K562 (cell line): ENCODE results near the gene KTN1. TPM values are rescaled to one million over a fixed set of nuclear protein-coding genes. Genes with fewer than 3 reads are reported as not detected.

Source experiments
- ATAC-seq: fragments of 200-7000 bp; cut with Tn5 transposase; 3 replicates; pipeline ENCODE4 v1.9.1; 2020; ENCODE audit warnings: moderate library complexity
- BruUV-seq: library from RNA; stranded (reverse); fragments of 400-500 nt; replicated peaks from 2 replicates; lab custom pipeline; 2021; lab: Mats Ljungman, UMichigan
- CTCF ChIA-PET: fragments of 300-600 bp; formaldehyde crosslinking; extraction: SDS; loops from one replicate; lab custom pipeline; 2021; ENCODE audit warnings: low intra/inter-chr PET ratio; lab: Yijun Ruan, JAX
- POLR2A ChIA-PET: fragments of 300-600, 350-650 bp; sonication (Branson Sonifier 250); formaldehyde crosslinking; extraction: SDS; loops from one replicate; lab custom pipeline; 2021; ENCODE audit warnings: antibody characterized with exemption, inconsistent platforms; lab: Yijun Ruan, JAX
- DNase-seq, 4 experiments: peaks; one replicate each; pipeline versions ENCODE4 v3.0.0 to v3.0.0-alpha.2; 2011 to 2018; ENCODE audit warnings: low spot score in 3 of 4, mixed read lengths in 3 of 4; ENCODE audit errors: extremely low read depth in 1 of 4
- FAIRE-seq: peaks from 2 replicates; lab custom pipeline; 2011; peaks lifted over from hg19 to GRCh38; lab: Jason Lieb, UNC
- H2AFZ ChIP-seq: 2 replicates; pipeline ENCODE4 v1.6.0; 2011; ENCODE audit warnings: low read depth, low read length, control low read depth, inconsistent platforms
- H3K27ac ChIP-seq: fragments of 200-600 bp; 3 replicates; pipeline ENCODE4 v1.8.0; 2011; ENCODE audit warnings: low read depth, mild to moderate bottlenecking, control low read depth, inconsistent platforms, low read length, moderate library complexity, mixed read lengths; ENCODE audit errors: extremely low read depth
- H3K27me3 ChIP-seq, 2 experiments: fragments of 300-600 bp in 1 of 2; 2 replicates in 1 of 2; 3 replicates in 1 of 2; pipeline versions ENCODE4 v1.6.0 to v1.8.0; 2011; ENCODE audit warnings: inconsistent platforms in 2 of 2, low read length in 2 of 2, mild to moderate bottlenecking in 1 of 2, mixed read lengths in 1 of 2, moderate library complexity in 1 of 2; ENCODE audit not compliant: control insufficient read depth in 2 of 2, insufficient read depth in 2 of 2
- H3K36me3 ChIP-seq: fragments of 300-600 bp; 3 replicates; pipeline ENCODE4 v1.8.0; 2011; ENCODE audit warnings: mild to moderate bottlenecking, low read length, inconsistent platforms; ENCODE audit not compliant: control insufficient read depth, insufficient read depth
- H3K4me1 ChIP-seq, 2 experiments: fragments of 200-600 bp in 1 of 2; replicated peaks in 1 of 2; 2 replicates in 1 of 2; 3 replicates in 1 of 2; pipeline versions ENCODE4 v1.5.1 to v1.8.0; 2011; ENCODE audit warnings: inconsistent platforms in 2 of 2, low read length in 2 of 2, mild to moderate bottlenecking in 1 of 2, mixed read lengths in 1 of 2, moderate library complexity in 1 of 2; ENCODE audit not compliant: control insufficient read depth in 2 of 2, insufficient read depth in 2 of 2
- H3K4me2 ChIP-seq: 2 replicates; pipeline ENCODE4 v1.6.1; 2011; ENCODE audit warnings: low read length, control low read depth, inconsistent platforms, mixed read lengths; ENCODE audit not compliant: insufficient read depth
- H3K4me3 ChIP-seq: fragments of 200-600 bp; sonication (generic), shearing (Covaris generic); 2 replicates; pipeline ENCODE4 v1.5.1; 2016; ENCODE audit warnings: control low read depth, inconsistent platforms
- H3K79me2 ChIP-seq: fragments of 200-600 bp; 3 replicates; pipeline ENCODE4 v1.8.0; 2011; ENCODE audit warnings: low read length, inconsistent platforms; ENCODE audit not compliant: control insufficient read depth, insufficient read depth
- H3K9ac ChIP-seq, 2 experiments: 2 replicates each; pipeline versions ENCODE4 v1.6.0 to v1.6.1; 2011; ENCODE audit warnings: low read depth in 2 of 2, low read length in 2 of 2, control low read depth in 1 of 2, inconsistent platforms in 1 of 2, mild to moderate bottlenecking in 1 of 2, mixed read lengths in 1 of 2; ENCODE audit not compliant: insufficient read depth in 1 of 2
- H3K9me1 ChIP-seq: one replicate; pipeline ENCODE4 v1.6.0; 2011; ENCODE audit warnings: inconsistent platforms, mild to moderate bottlenecking, low read length, moderate library complexity; ENCODE audit not compliant: control insufficient read depth, insufficient read depth
- H3K9me3 ChIP-seq: replicated peaks from 2 replicates; pipeline ENCODE4 v1.5.1; 2011; ENCODE audit warnings: low read depth, low read length, inconsistent platforms; ENCODE audit not compliant: control insufficient read depth, insufficient read depth
- H4K20me1 ChIP-seq: replicated peaks from 2 replicates; pipeline ENCODE4 v1.6.1; 2011; ENCODE audit warnings: low read length, inconsistent platforms, mixed read lengths; ENCODE audit not compliant: control insufficient read depth, insufficient read depth
- BRCA1 ChIP-seq, 2 experiments: fragments of 450-650 bp in 1 of 2; sonication (generic) in 1 of 2; formaldehyde crosslinking in 1 of 2; IDR thresholded peaks; 2 replicates each; pipeline versions ENCODE4 v1.5.0 to v1.6.1; 2017 to 2020; ENCODE audit warnings: mild to moderate bottlenecking in 1 of 2, missing genetic modification reagents in 1 of 2
- CHD4 ChIP-seq: fragments of 200-600 bp; sonication (generic); IDR thresholded peaks from 3 replicates; pipeline ENCODE4 v1.6.1; 2012; ENCODE audit warnings: low read depth, mild to moderate bottlenecking, mixed read lengths, low read length, inconsistent platforms; ENCODE audit not compliant: insufficient read depth, insufficient replicate concordance, poor library complexity, severe bottlenecking
- GTF2F1 ChIP-seq: IDR thresholded peaks from 2 replicates; pipeline ENCODE4 v1.6.1; 2011; ENCODE audit warnings: low read depth, low read length, improper control_type of control experiment
- LCOR ChIP-seq: sonication (generic); formaldehyde crosslinking; IDR thresholded peaks from 2 replicates; pipeline ENCODE4 v1.8.0; 2022; ENCODE audit warnings: mild to moderate bottlenecking, missing genetic modification reagents
- LEF1 ChIP-seq: fragments of 450-650 bp; IDR thresholded peaks from 2 replicates; pipeline ENCODE4 v1.6.1; 2016; ENCODE audit warnings: mild to moderate bottlenecking
- NR3C1 ChIP-seq: sonication (generic); formaldehyde crosslinking; IDR thresholded peaks from 2 replicates; pipeline ENCODE4 v1.8.1; 2022; ENCODE audit warnings: missing genetic modification reagents
- RB1 ChIP-seq: fragments of 450-650 bp; IDR thresholded peaks from 2 replicates; pipeline ENCODE4 v1.6.1; 2017; ENCODE audit warnings: low read depth, mild to moderate bottlenecking
- SRSF9 ChIP-seq: fragments of 200-400 bp; formaldehyde crosslinking; IDR thresholded peaks from 2 replicates; pipeline ENCODE4 v1.6.1; 2017; ENCODE audit warnings: low read depth, low read length, borderline replicate concordance
- TEAD4 ChIP-seq, 2 experiments: sonication (generic) in 1 of 2; formaldehyde crosslinking in 1 of 2; IDR thresholded peaks; 2 replicates each; pipeline versions ENCODE4 v1.6.1 to v1.8.0; 2012 to 2022; ENCODE audit warnings: borderline replicate concordance in 1 of 2, inconsistent platforms in 1 of 2, low read length in 1 of 2, mild to moderate bottlenecking in 1 of 2, missing genetic modification reagents in 1 of 2
- ZBTB2 ChIP-seq: fragments of 450-650 bp; IDR thresholded peaks from 2 replicates; pipeline ENCODE4 v1.6.1; 2016; ENCODE audit warnings: antibody characterized with exemption
- WGBS: fragments of 100-300 bp; shearing (Covaris generic); methylation state at CpG from one replicate; pipeline ENCODE4 v1.1.6; 2016; ENCODE audit warnings: low coverage, mixed read lengths; ENCODE audit not compliant: insufficient coverage; ENCODE audit errors: missing lambda C conversion rate; 5-methylcytosine and 5-hydroxymethylcytosine counted together
- in situ Hi-C: fragments of 300-500 bp; cut with MboI; formaldehyde crosslinking; loops from 4 replicates; pipeline ENCODE4 v1.15.0; 2018; ENCODE audit warnings: inconsistent platforms, mixed read lengths
- intact Hi-C: fragments of 100-400 bp; cut with micrococcal nuclease; formaldehyde crosslinking; loops from 2 replicates; pipeline ENCODE4 v1.14.2; 2022
- polyA plus RNA-seq, 8 experiments: library from polyadenylated mRNA; depleted of rRNA in 4 of 8; stranded (reverse) in 5 of 8; unstranded in 3 of 8; fragments of >200 nt; fragmentation: Nextera tagmentation in 2 of 8; fragmentation: Illumina TruSeq in 1 of 8; extraction: Ambion mirVana in 2 of 8; extraction: Trizol in 1 of 8; gene quantifications; 2 replicates each; pipeline versions ENCODE4 v1.2.1 to v1.2.3, GENCODE V29; 2011 to 2014; ENCODE audit warnings: inconsistent platforms in 1 of 8, missing spikeins in 1 of 8
- total RNA-seq, 7 experiments: library from RNA; depleted of rRNA in 6 of 7; stranded (reverse); fragments of >200 nt in 6 of 7; fragmentation: Illumina TruSeq in 2 of 7; extraction: Trizol in 2 of 7; gene quantifications; 2 replicates each; pipeline versions ENCODE4 v1.2.1 to v1.2.3, GENCODE V29; 2011 to 2021; ENCODE audit warnings: low replicate concordance in 1 of 7

The KTN1 gene
- total and polyA plus RNA-seq, 9 of the 15 experiments (the other 6 are each of a cell fraction or from before 2014, with no cell fraction given), result 34.8 to 120 (median 63.6) TPM

- TF ChIP-seq LCOR (no peak), CHD4 (no peak), LEF1 (no peak), ZBTB2 (peak; percentile 33; the same call in 1 of the 2 replicates)
These were observed at the start of gene KTN1 (continued) for GRCh38 chr14:55579724-55580469.

- CTCF ChIA-PET, result no interaction called here
- Histone ChIP-seq H3K9me1 (no peaks in the 10 kb centered on the region), H3K4me3 (no peak overlapping the region), H4K20me1 (no peaks in the 10 kb centered on the region), H3K4me2 (no peak overlapping the region), H3K27me3 (peaks cover 0 to 5% of the 10 kb centered on the region in 2 experiments; a peak in 1 of 5 replicates), H3K4me1 (no peaks in the 10 kb centered on the region), H3K36me3 (no peaks in the 10 kb centered on the region), H3K9me3 (no peaks in the 10 kb centered on the region), H3K27ac (no peak overlapping the region), H3K79me2 (no peaks in the 10 kb centered on the region), H2AFZ (no peak overlapping the region), H3K9ac (no peak overlapping the region)
- no TSS peak for BruUV-seq
- in situ Hi-C loops, result no loop called here
- ATAC-seq (no peak), DNase-seq (no peak), FAIRE-seq (no peak)
- 0% methylated on average over 3 of the region's 3 CpGs for WGBS
- POLR2A ChIA-PET, result interaction anchor here (1.1 to 1.3 kb wide), 2 partner anchors 17 to 30 kb away, joined by 3 to 4 read pairs; no protein-coding TSS in a partner anchor
- intact Hi-C loops, result no loop called here
- no peak for TF ChIP-seq BRCA1 (IDR thresholded peaks at IDR 0.05)
- no peak for TF ChIP-seq BRCA1 (CRISPR knock-in tag; IDR thresholded peaks at IDR 0.05)
- no peak for TF ChIP-seq RB1
- no peak for TF ChIP-seq SRSF9
- TF ChIP-seq TEAD4 (IDR thresholded peaks at IDR 0.05; ENCODE audit: low read length), result no peak
- no peak for TF ChIP-seq TEAD4 (CRISPR knock-in tag; IDR thresholded peaks at IDR 0.05; ENCODE audit: borderline replicate concordance)
- TF ChIP-seq GTF2F1, result no peak
- no peak for TF ChIP-seq NR3C1
These were observed 49.5 kb upstream of the KTN1 start for GRCh38 chr14:55530464-55530863.
